CD8-positive, alpha-beta memory T cell (primary cell): ENCODE results near the gene ZSWIM4. TPM values are rescaled to one million over a fixed set of nuclear protein-coding genes. Genes with fewer than 3 reads are reported as not detected.

Experiments used
- CTCF ChIA-PET: fragments of 350-600 bp; sonication (Branson Sonifier 250); formaldehyde crosslinking; loops from one replicate; lab custom pipeline; 2021; ENCODE audit warnings: antibody characterized with exemption; lab: Charles Lee
- POLR2A ChIA-PET: fragments of 350-600 bp; sonication (Branson Sonifier 250); formaldehyde crosslinking; loops from one replicate; lab custom pipeline; 2021; ENCODE audit warnings: antibody characterized with exemption; lab: Charles Lee
- DNase-seq, 5 donors: peaks; one replicate each; pipeline versions ENCODE4 v3.0.0 to v3.0.0-alpha.2; 2020 to 2022; ENCODE audit warnings: mixed read lengths in 1 of 5
- H3K27ac ChIP-seq: one replicate; pipeline ENCODE4 v1.7.0; 2013; ENCODE audit warnings: low read depth, mild to moderate bottlenecking, low read length, moderate library complexity
- H3K27me3 ChIP-seq: 2 replicates; pipeline ENCODE4 v1.7.0; 2013; ENCODE audit warnings: low read length, mild to moderate bottlenecking; ENCODE audit not compliant: insufficient read depth, poor library complexity, severe bottlenecking
- H3K36me3 ChIP-seq: 2 replicates; pipeline ENCODE4 v1.7.0; 2013; ENCODE audit warnings: mild to moderate bottlenecking, low read length, moderate library complexity; ENCODE audit not compliant: insufficient read depth
- H3K4me1 ChIP-seq: 2 replicates; pipeline ENCODE4 v1.7.0; 2013; ENCODE audit warnings: mild to moderate bottlenecking, low read length, moderate library complexity; ENCODE audit not compliant: insufficient read depth
- H3K4me3 ChIP-seq: 2 replicates; pipeline ENCODE4 v1.7.0; 2013; ENCODE audit warnings: mild to moderate bottlenecking, low read length
- H3K9me3 ChIP-seq: 2 replicates; pipeline ENCODE4 v1.7.0; 2013; ENCODE audit warnings: mild to moderate bottlenecking, low read length
- H3K27ac Mint-ChIP-seq, 8 donors: one replicate each; pipeline ENCODE4 v1.8.0; 2020 to 2021; ENCODE audit warnings: mixed read lengths in 8 of 8, mild to moderate bottlenecking in 6 of 8, inconsistent platforms in 3 of 8, moderate library complexity in 3 of 8
- H3K27me3 Mint-ChIP-seq, 2 donors: one replicate each; pipeline ENCODE4 v1.8.0; 2020 to 2021; ENCODE audit warnings: mixed read lengths in 2 of 2, mild to moderate bottlenecking in 1 of 2, moderate library complexity in 1 of 2
- H3K36me3 Mint-ChIP-seq, 3 donors: one replicate each; pipeline ENCODE4 v1.8.0; 2020 to 2021; ENCODE audit warnings: mixed read lengths in 3 of 3, inconsistent platforms in 1 of 3, mild to moderate bottlenecking in 1 of 3
- H3K4me1 Mint-ChIP-seq, 3 donors: one replicate each; pipeline ENCODE4 v1.8.0; 2020 to 2021; ENCODE audit warnings: mixed read lengths in 3 of 3, inconsistent platforms in 1 of 3, mild to moderate bottlenecking in 1 of 3
- H3K4me3 Mint-ChIP-seq, 7 donors: one replicate each; pipeline ENCODE4 v1.8.0; 2020 to 2021; ENCODE audit warnings: mixed read lengths in 7 of 7, mild to moderate bottlenecking in 6 of 7, moderate library complexity in 4 of 7, inconsistent platforms in 2 of 7
- H3K9me3 Mint-ChIP-seq, 5 donors: one replicate each; pipeline ENCODE4 v1.8.0; 2020 to 2022; ENCODE audit warnings: mixed read lengths in 5 of 5, mild to moderate bottlenecking in 3 of 5, moderate library complexity in 2 of 5, inconsistent platforms in 1 of 5
- polyA plus RNA-seq: library from polyadenylated mRNA; unstranded; fragments of 300-500 nt; fragmentation: Illumina TruSeq; gene quantifications from one replicate; pipeline ENCODE4 v1.2.3, GENCODE V29; 2021
- total RNA-seq, 2 experiments: library from RNA; stranded (reverse); gene quantifications; one replicate each; pipeline ENCODE4 v1.2.3, GENCODE V29; 2021

ZSWIM4 gene
- total and polyA plus RNA-seq, 3 experiments from 2014 or later: 1.6 to 4.8 (median 4.4) TPM

- CTCF ChIA-PET: interaction anchor here (0.9 kb wide), 2 partner anchors 17 to 29 kb away, joined by 3 read pairs; no protein-coding TSS in a partner anchor
- Mint-ChIP-seq H3K9me3 (peaks cover 0 to 10% (median 0%) of the 10 kb centered on the region in 5 donors), H3K36me3 (peaks cover 0 to 31% (median 0%) of the 10 kb centered on the region in 3 donors), H3K4me3 (peak overlapping the region; percentile 80 to 93 (median 84)), H3K27ac (peak overlapping the region; percentile 92 to 100 (median 97)), H3K27me3 (peaks cover 0 to 13% of the 10 kb centered on the region in 2 donors), H3K4me1 (peaks cover 31 to 42% (median 34%) of the 10 kb centered on the region in 3 donors)
- POLR2A ChIA-PET: interaction anchor here (0.6 kb wide), 1 partner anchor 29 kb away, joined by 3 read pairs; no protein-coding TSS in a partner anchor
- H3K27ac ChIP-seq: peak overlapping the region; percentile 59
- H3K9me3 ChIP-seq: no peaks in the 10 kb centered on the region
- DNase-seq: peak; percentile 91 to 93 (median 92)
- H3K27me3 ChIP-seq: no peaks in the 10 kb centered on the region
- no peaks in the 10 kb centered on the region for H3K36me3 ChIP-seq
- H3K4me1 ChIP-seq: peaks cover 45% of the 10 kb centered on the region
- H3K4me3 ChIP-seq: peak overlapping the region; percentile 66
Observed at GRCh38 chr19:13833330-13834243, 38.3 kb downstream of the ZSWIM4 start.

DNA sequence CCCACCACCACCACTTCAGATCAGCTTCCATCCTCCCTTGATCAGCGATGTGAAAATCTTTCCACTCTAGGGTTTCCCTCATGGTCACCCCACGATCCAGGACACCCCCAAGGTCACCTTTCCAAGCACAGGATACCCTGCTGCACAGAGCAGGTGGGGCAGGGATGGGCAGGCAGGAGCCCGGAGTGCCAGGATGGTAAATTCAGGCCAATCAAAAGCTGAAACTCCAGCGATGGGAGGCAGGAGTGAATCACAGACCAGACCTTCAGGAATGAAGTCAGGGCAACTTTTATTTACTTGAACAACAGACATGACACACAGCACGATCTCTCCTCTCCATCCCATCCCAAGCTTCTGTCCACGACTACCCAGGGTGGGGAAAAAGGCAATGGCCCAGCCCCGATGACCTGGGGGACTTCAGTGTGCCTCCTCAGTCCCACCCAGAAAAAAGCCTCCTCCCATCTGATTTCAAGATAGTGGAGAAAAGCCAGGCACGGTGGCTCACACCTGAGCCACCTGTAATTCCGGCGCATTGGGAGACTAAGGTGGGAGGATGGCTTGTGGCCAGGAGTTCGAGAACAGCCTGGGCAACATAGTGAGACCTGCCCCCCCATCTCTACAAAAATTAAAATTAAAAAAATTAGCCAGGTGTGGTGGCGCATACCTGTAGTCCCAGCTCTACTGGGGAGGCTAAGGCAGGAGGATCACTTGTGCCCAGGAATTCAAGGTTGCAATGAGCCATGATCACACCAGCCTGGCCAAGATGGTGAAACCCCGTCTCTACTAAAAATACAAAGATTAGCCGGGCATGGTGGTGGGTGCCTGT is 39.2 kb downstream of the ZSWIM4 start:
- peaks cover 0 to 38% (median 0%) of the 10 kb centered on the region in 3 donors for H3K36me3 Mint-ChIP-seq
- DNase-seq: peak in 1 of 5 donors; percentile 14
- H3K9me3 ChIP-seq: no peaks in the 10 kb centered on the region
- peaks cover 0 to 10% (median 0%) of the 10 kb centered on the region in 5 donors for H3K9me3 Mint-ChIP-seq
- H3K27me3 ChIP-seq: no peaks in the 10 kb centered on the region
- peak overlapping the region; percentile 39 for H3K27ac ChIP-seq
- peak overlapping the region; percentile 66 for H3K4me3 ChIP-seq
- peak overlapping the region; percentile 92 to 100 (median 97) for H3K27ac Mint-ChIP-seq
- peaks cover 0 to 17% of the 10 kb centered on the region in 2 donors for H3K27me3 Mint-ChIP-seq
- CTCF ChIA-PET: interaction anchor here (0.9 to 2.6 kb wide), 2 partner anchors 28 to 50 kb away, joined by 3 to 15 read pairs; no protein-coding TSS in a partner anchor
- POLR2A ChIA-PET: interaction anchor here (0.6 to 2.8 kb wide), 2 partner anchors 12 to 28 kb away, joined by 3 to 44 read pairs; no protein-coding TSS in a partner anchor
- peaks cover 53% of the 10 kb centered on the region for H3K4me1 ChIP-seq
- peak overlapping the region; percentile 80 to 93 (median 84) for H3K4me3 Mint-ChIP-seq
- no peaks in the 10 kb centered on the region for H3K36me3 ChIP-seq
- H3K4me1 Mint-ChIP-seq: peaks cover 40 to 51% (median 40%) of the 10 kb centered on the region in 3 donors

DNA sequence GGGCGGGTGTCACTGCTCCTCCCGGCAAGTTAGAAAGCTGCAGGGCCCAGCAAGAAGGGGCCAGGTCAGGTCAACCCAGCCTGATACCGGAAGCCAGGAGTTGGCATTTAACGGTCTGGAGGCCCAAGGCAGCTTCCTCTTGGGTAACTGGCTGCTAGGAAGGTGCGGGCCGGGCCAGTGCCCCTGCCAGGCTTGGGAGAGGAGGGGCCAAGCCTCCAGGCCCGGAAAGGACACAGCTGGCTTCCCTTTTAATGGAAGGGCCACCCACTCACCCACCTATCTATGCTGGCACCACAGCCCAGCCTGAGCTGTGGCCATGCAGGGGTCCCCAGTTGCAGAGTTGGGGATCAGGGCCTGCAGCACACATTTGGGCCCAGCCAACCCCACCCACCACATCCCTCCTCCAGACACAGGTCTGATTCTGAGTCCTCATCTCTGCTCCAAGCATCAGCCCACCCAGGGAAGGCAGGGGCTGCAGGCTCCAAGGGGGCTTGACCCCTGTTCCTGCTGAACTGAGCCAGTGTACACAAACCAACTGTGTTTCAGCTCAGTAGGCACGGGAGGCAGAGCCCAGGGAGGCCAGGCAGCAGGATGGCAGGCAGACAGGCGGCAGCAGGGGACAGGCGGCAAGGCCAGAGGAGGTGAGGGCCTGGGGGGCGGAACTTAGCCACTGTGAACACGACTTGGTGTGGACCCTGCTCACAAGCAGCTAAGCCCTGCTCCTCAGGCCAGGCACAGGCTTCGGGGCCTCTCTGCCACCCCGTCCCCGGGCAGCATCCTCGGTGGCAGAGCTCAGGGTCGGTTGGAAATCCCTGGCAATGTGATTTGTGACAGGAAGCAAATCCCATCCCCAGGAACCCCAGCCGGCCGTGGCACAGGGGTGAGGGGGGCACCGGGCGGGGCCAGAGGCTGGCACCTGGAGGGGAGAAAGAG is 40.8 kb downstream of the ZSWIM4 start:
- Histone ChIP-seq H3K36me3 (no peaks in the 10 kb centered on the region), H3K9me3 (no peaks in the 10 kb centered on the region), H3K4me3 (peak overlapping the region; percentile 36), H3K27ac (peak overlapping the region; percentile 76), H3K4me1 (peaks cover 69% of the 10 kb centered on the region), H3K27me3 (no peaks in the 10 kb centered on the region)
- Mint-ChIP-seq H3K36me3 (peaks cover 0 to 40% (median 2%) of the 10 kb centered on the region in 3 donors), H3K4me1 (peaks cover 50 to 65% (median 53%) of the 10 kb centered on the region in 3 donors), H3K27me3 (peaks cover 0 to 29% of the 10 kb centered on the region in 2 donors), H3K27ac (peak overlapping the region; percentile 98 to 100 (median 100)), H3K9me3 (peaks cover 0 to 14% (median 0%) of the 10 kb centered on the region in 5 donors), H3K4me3 (peak overlapping the region; percentile 69 to 94 (median 83))
- DNase-seq: peak in 2 of 5 donors; percentile 24 to 32
- ChIA-PET POLR2A (interaction anchor here (0.6 to 2.8 kb wide), 10 partner anchors 9 to 1045 kb away, joined by 3 to 44 read pairs (median 4); partner anchors contain the start of genes C19orf53, JUNB and ZSWIM4), CTCF (interaction anchor here (1.3 to 7.6 kb wide), 9 partner anchors 9 to 52 kb away, joined by 3 to 53 read pairs (median 8); no protein-coding TSS in a partner anchor)

- CTCF ChIA-PET: interaction anchor here (1.0 to 7.6 kb wide), 4 partner anchors 18 to 50 kb away, joined by 3 to 53 read pairs (median 17); partner anchors contain the start of gene ZSWIM4
- peak in 1 of 5 donors; percentile 48 for DNase-seq
- Histone ChIP-seq H3K4me1 (peaks cover 81% of the 10 kb centered on the region), H3K9me3 (no peaks in the 10 kb centered on the region), H3K27me3 (no peaks in the 10 kb centered on the region), H3K4me3 (peak overlapping the region; percentile 86), H3K36me3 (no peaks in the 10 kb centered on the region), H3K27ac (peak overlapping the region; percentile 99)
- POLR2A ChIA-PET: interaction anchor here (0.5 to 2.0 kb wide), 5 partner anchors 8 to 51 kb away, joined by 3 to 6 read pairs (median 4); partner anchors contain the start of gene ZSWIM4
- H3K36me3 Mint-ChIP-seq: peaks cover 0 to 52% (median 2%) of the 10 kb centered on the region in 3 donors
- H3K27me3 Mint-ChIP-seq: peaks cover 0 to 38% of the 10 kb centered on the region in 2 donors
- H3K4me3 Mint-ChIP-seq: peak overlapping the region; percentile 92 to 98 (median 94)
- peaks cover 53 to 76% (median 55%) of the 10 kb centered on the region in 3 donors for H3K4me1 Mint-ChIP-seq
- H3K27ac Mint-ChIP-seq: peak overlapping the region; percentile 97 to 100 (median 100)
- H3K9me3 Mint-ChIP-seq: peaks cover 0 to 8% (median 0%) of the 10 kb centered on the region in 5 donors
Observed at GRCh38 chr19:13838435-13839129, 43.3 kb downstream of the ZSWIM4 start.

- POLR2A ChIA-PET: interaction anchor here (0.6 to 3.0 kb wide), 7 partner anchors 9 to 107 kb away, joined by 3 to 15 read pairs (median 5); partner anchors contain the start of gene ZSWIM4
- no peaks in the 10 kb centered on the region for H3K36me3 ChIP-seq
- Mint-ChIP-seq H3K36me3 (peaks cover 0 to 46% (median 2%) of the 10 kb centered on the region in 3 donors), H3K9me3 (peaks cover 0 to 8% (median 0%) of the 10 kb centered on the region in 5 donors), H3K27ac (peak overlapping the region; percentile 97 to 100 (median 100)), H3K27me3 (peaks cover 0 to 38% of the 10 kb centered on the region in 2 donors), H3K4me1 (peaks cover 47 to 76% (median 51%) of the 10 kb centered on the region in 3 donors), H3K4me3 (peak overlapping the region; percentile 92 to 98 (median 94))
- peak overlapping the region; percentile 86 for H3K4me3 ChIP-seq
- CTCF ChIA-PET: interaction anchor here (1.0 to 7.6 kb wide), 4 partner anchors 19 to 51 kb away, joined by 3 to 53 read pairs (median 17); partner anchors contain the start of gene ZSWIM4
- peak overlapping the region; percentile 99 for H3K27ac ChIP-seq
- no peaks in the 10 kb centered on the region for H3K27me3 ChIP-seq
- DNase-seq: peak; percentile 73 to 95 (median 80)
- H3K4me1 ChIP-seq: peaks cover 82% of the 10 kb centered on the region
- no peaks in the 10 kb centered on the region for H3K9me3 ChIP-seq
Observed at GRCh38 chr19:13839130-13839937, 44.1 kb downstream of the ZSWIM4 start.
